GM23248 (cell line): ENCODE measurements around the gene HOXA5. TPM values are rescaled to one million over a fixed set of nuclear protein-coding genes. Genes with fewer than 3 reads are reported as not detected.

Experiments
- DNase-seq: peaks from one replicate; pipeline ENCODE4 v3.0.0-alpha.2; 2015
- H2AFZ ChIP-seq: fragments of 200-600 bp; sonication (generic); 2 replicates; pipeline ENCODE4 v1.6.1; 2016; ENCODE audit warnings: antibody characterized with exemption
- H3F3A ChIP-seq: fragments of 200-600 bp; sonication (generic); 2 replicates; pipeline ENCODE4 v1.6.1; 2016; ENCODE audit warnings: mild to moderate bottlenecking, antibody characterized with exemption, mixed run types; ENCODE audit not compliant: insufficient read depth
- H3K27ac ChIP-seq: fragments of 200-600 bp; sonication (generic); 2 replicates; pipeline ENCODE4 v1.5.1; 2016; ENCODE audit warnings: mild to moderate bottlenecking
- H3K27me3 ChIP-seq: fragments of 200-600 bp; sonication (generic); replicated peaks from 2 replicates; pipeline ENCODE4 v1.6.1; 2016; ENCODE audit warnings: mild to moderate bottlenecking; ENCODE audit not compliant: insufficient read depth
- H3K36me3 ChIP-seq: fragments of 200-600 bp; sonication (generic); 2 replicates; pipeline ENCODE4 v1.6.1; 2016; ENCODE audit warnings: low read depth, mild to moderate bottlenecking
- H3K4me1 ChIP-seq: fragments of 200-600 bp; sonication (generic); 2 replicates; pipeline ENCODE4 v1.6.1; 2016; ENCODE audit warnings: mild to moderate bottlenecking; ENCODE audit not compliant: insufficient read depth
- H3K4me2 ChIP-seq: fragments of 200-600 bp; sonication (generic); one replicate; pipeline ENCODE4 v1.6.1; 2016; ENCODE audit warnings: mild to moderate bottlenecking; ENCODE audit not compliant: unreplicated experiment
- H3K4me3 ChIP-seq: fragments of 200-600 bp; sonication (generic); 2 replicates; pipeline ENCODE4 v1.5.1; 2016; ENCODE audit warnings: mild to moderate bottlenecking
- H3K79me2 ChIP-seq: fragments of 200-600 bp; sonication (generic); 2 replicates; pipeline ENCODE4 v1.6.1; 2016; ENCODE audit warnings: mild to moderate bottlenecking; ENCODE audit not compliant: insufficient read depth
- H3K9ac ChIP-seq: fragments of 200-600 bp; sonication (generic); 2 replicates; pipeline ENCODE4 v1.6.1; 2016; ENCODE audit warnings: mild to moderate bottlenecking
- H3K9me2 ChIP-seq: fragments of 200-600 bp; sonication (generic); 2 replicates; pipeline ENCODE4 v1.6.1; 2016; ENCODE audit warnings: mixed run types, mild to moderate bottlenecking, moderate library complexity; ENCODE audit not compliant: insufficient read depth
- H3K9me3 ChIP-seq: fragments of 200-600 bp; sonication (generic); one replicate; pipeline ENCODE4 v1.6.1; 2017; ENCODE audit warnings: low read depth
- H4K20me1 ChIP-seq: fragments of 200-600 bp; sonication (generic); 2 replicates; pipeline ENCODE4 v1.6.0; 2016; ENCODE audit not compliant: insufficient read depth
- EZH2 ChIP-seq: fragments of 200-600 bp; sonication (generic); IDR thresholded peaks from 2 replicates; pipeline ENCODE4 v1.6.1; 2018; ENCODE audit warnings: antibody characterized with exemption, mild to moderate bottlenecking; ENCODE audit not compliant: insufficient read depth, poor library complexity, severe bottlenecking
- EZH2phosphoT487 ChIP-seq: fragments of 200-600 bp; sonication (generic); IDR thresholded peaks from 2 replicates; pipeline ENCODE4 v1.6.1; 2018; ENCODE audit warnings: antibody characterized with exemption, moderate library complexity, mild to moderate bottlenecking, low read depth; ENCODE audit not compliant: insufficient read depth
- WGBS, 2 experiments: methylation state at CpG; one replicate each; pipeline ENCODE4 v1.1.6; 2015 to 2017; ENCODE audit warnings: low lambda C conversion rate in 2 of 2, low coverage in 1 of 2; ENCODE audit errors: missing lambda C conversion rate in 2 of 2; 5-methylcytosine and 5-hydroxymethylcytosine counted together
- in situ Hi-C: fragments of 300-500 bp; cut with MboI; formaldehyde crosslinking; loops from 2 replicates; pipeline ENCODE4 v1.15.0; 2020
- polyA plus RNA-seq: library from polyadenylated mRNA; unstranded; fragments of >200 nt; fragmentation: Nextera tagmentation; extraction: Ambion mirVana; gene quantifications from 2 replicates; pipeline ENCODE4 v1.2.1, GENCODE V29; 2016
- total RNA-seq: library from RNA; depleted of rRNA; stranded (reverse); fragments of >200 nt; shearing (Covaris generic); gene quantifications from 2 replicates; pipeline ENCODE4 v1.2.3, GENCODE V29; 2014

Gene HOXA5
- total and polyA plus RNA-seq, 2 experiments from 2014 or later = 1.9 to 4.0 TPM

DNA sequence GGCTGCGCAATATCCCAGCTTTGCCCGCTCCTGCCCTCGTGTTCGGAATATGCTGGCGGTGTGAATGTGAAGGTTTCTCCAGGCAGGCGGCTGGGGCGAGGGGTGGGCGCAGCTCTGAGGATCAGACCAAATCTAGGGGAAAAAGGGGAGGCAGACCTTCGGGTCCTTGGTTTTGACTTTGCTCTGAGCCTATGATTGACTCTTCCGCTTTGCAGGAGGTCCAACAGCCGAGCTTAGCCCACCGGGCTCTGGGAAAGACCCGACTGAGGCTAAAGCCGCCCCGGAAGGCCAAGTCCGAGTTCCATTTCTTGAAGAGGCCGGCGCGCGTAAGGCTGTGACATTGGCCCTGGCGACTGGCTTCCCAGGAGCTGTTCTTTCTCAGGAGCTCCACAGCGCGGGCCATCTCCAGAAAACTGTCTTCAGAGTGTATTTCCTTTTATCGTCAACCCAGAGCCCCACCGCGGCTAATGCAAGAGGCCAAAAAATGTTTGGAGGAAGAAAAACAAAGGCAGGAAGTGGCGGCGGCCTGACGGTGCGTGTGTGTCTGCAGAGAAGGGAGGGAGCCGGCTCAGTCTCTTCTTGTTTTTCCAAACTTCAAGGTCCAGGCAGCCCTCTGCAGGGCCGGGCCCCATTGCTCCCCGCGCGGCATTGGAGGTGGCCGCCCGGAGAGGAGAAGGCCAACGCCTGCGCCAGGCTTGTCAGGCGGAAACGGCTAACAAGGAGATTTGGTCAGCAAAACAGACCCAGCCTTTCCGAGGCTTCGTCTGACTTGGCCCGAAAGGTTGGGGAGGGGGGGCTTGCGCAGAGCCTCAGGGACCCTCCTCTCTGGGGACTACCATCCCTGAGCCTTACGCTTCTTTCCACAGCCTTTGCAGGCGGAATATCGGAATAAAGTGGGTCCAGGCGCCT lies 45.2 kb upstream of the HOXA5 start:
- 93 to 95% methylated on average over 48 to 49 of the region's 49 CpGs for WGBS, 2 experiments
- Histone ChIP-seq H3K27ac (no peak overlapping the region), H3K9ac (no peak overlapping the region), H2AFZ (no peak overlapping the region), H3K9me3 (no peaks in the 10 kb centered on the region), H3K9me2 (no peaks in the 10 kb centered on the region), H4K20me1 (no peaks in the 10 kb centered on the region), H3K27me3 (no peaks in the 10 kb centered on the region), H3K36me3 (no peaks in the 10 kb centered on the region), H3K4me1 (no peaks in the 10 kb centered on the region), H3K4me2 (no peak overlapping the region), H3K4me3 (no peak overlapping the region), H3F3A (peaks cover 8% of the 10 kb centered on the region; the same call in 1 of the 2 replicates), H3K79me2 (peaks cover 6% of the 10 kb centered on the region)
- no peak for TF ChIP-seq EZH2phosphoT487
- no peak for TF ChIP-seq EZH2
- no peak for DNase-seq
- in situ Hi-C loops = no loop called here

DNA sequence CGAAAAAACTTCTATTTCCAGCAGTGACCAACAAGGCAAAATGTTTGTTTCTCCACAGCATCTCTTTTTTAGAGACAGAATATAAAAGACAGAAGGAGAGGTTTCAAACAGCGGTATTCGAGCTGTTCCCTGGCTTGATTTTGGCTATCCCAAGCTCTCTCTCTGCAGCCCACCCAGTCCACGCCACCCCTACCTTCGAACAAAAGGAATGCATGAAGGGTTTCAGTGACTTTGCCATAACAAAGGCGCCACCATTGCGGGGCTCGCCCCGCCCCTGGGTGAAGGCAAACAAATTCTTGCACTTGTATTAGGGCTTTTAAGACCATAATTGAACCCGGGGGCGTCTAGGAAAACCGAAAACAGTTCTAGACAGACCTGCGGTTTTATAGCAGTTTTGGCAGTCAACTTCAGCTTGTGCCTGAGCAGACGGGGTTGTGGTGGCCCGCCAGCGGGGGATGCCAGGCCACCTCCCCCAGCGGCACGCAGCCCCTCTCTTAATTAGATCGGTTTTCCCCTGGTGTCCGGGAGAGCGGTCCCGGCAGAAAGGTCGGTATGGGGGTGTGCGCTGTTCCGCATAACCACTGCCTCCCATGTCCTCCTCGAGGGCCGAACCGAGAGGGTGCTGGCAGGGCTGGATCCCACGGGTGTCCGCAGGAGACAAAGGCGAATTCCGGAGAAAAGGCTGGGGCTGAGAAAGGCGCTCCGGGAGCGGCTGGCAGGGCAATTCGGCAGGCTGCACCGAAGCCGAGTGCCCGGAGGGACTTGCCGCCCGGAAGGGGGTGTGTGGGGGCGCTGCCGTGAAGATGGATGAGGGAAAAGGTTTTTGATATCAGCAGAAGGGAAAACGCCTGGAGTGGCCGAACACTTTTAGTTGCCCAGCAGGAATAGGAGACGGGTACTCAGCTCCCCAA lies 44.2 kb upstream of the HOXA5 start:
- DNase-seq = no peak
- in situ Hi-C loops = no loop called here

DNA sequence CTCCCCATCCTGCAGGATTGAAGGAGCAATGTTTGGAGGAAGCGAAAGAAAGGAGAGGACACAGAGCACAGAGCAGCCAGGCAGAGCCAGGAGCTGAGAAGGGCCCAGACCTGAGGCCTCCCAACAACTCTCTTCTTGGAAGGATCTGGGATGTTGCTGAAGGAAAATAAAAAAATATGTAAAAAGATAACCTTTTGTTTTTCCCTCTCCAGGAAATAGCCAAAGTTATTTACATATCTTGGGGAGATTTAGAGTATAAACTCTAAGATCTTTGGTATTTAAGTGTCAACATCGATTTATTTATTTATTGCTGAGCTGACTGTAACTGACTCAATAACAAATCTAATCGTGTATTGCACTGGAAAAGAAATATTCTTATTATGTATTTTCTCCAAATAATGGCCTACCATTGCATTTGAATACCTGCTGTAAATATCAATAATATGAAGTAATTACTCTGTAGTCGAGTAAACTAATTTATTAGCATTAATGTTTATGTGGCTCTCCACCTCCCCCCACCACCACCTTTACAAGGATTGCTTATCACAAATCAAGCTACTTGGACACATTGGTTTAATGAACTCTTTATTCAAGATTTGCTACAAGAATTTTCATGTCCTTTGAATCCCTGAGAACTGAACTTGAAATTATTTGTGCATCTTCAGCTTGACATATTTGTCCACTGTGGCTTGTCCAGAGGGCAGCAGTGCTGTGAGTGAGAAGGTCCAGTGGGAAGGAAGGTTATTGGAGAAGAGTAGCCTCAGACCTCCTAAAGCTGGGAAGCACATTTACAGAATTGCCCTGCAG lies 43.4 kb upstream of the HOXA5 start:
- in situ Hi-C loops = no loop called here
- Histone ChIP-seq H3K4me1 (peaks cover 11% of the 10 kb centered on the region), H2AFZ (no peak overlapping the region), H3K4me2 (no peak overlapping the region), H3K27me3 (no peaks in the 10 kb centered on the region), H3K79me2 (peaks cover 24% of the 10 kb centered on the region), H3K4me3 (no peak overlapping the region; the same call in 1 of the 2 replicates), H3K27ac (no peak overlapping the region), H3K9ac (no peak overlapping the region), H3F3A (peaks cover 8% of the 10 kb centered on the region; the same call in 1 of the 2 replicates), H4K20me1 (no peaks in the 10 kb centered on the region), H3K9me2 (no peaks in the 10 kb centered on the region), H3K36me3 (no peaks in the 10 kb centered on the region), H3K9me3 (no peaks in the 10 kb centered on the region)
- WGBS, 2 experiments = 79 to 86% methylated on average over 4 of the region's 4 CpGs
- DNase-seq = no peak
- no peak for TF ChIP-seq EZH2phosphoT487
- no peak for TF ChIP-seq EZH2

More for the DNA sequence above, 44.2 kb upstream of the HOXA5 start:
- no peaks in the 10 kb centered on the region for H3K27me3 ChIP-seq
- H2AFZ ChIP-seq = no peak overlapping the region
- peaks cover 15% of the 10 kb centered on the region for H3K79me2 ChIP-seq
- H3K36me3 ChIP-seq = no peaks in the 10 kb centered on the region
- TF ChIP-seq EZH2phosphoT487 (no peak), EZH2 (no peak)
- H3K4me3 ChIP-seq = no peak overlapping the region
- H3K4me1 ChIP-seq = peaks cover 4% of the 10 kb centered on the region; the same call in 1 of the 2 replicates
- no peak overlapping the region for H3K9ac ChIP-seq
- no peaks in the 10 kb centered on the region for H3K9me2 ChIP-seq
- no peaks in the 10 kb centered on the region for H4K20me1 ChIP-seq
- H3F3A ChIP-seq = peaks cover 8% of the 10 kb centered on the region; the same call in 1 of the 2 replicates
- H3K4me2 ChIP-seq = no peak overlapping the region
- WGBS, 2 experiments = 95% methylated on average over 32 to 46 of the region's 46 CpGs
- no peaks in the 10 kb centered on the region for H3K9me3 ChIP-seq
- H3K27ac ChIP-seq = no peak overlapping the region
